ENCODE results near the gene ARHGAP44.

DNA sequence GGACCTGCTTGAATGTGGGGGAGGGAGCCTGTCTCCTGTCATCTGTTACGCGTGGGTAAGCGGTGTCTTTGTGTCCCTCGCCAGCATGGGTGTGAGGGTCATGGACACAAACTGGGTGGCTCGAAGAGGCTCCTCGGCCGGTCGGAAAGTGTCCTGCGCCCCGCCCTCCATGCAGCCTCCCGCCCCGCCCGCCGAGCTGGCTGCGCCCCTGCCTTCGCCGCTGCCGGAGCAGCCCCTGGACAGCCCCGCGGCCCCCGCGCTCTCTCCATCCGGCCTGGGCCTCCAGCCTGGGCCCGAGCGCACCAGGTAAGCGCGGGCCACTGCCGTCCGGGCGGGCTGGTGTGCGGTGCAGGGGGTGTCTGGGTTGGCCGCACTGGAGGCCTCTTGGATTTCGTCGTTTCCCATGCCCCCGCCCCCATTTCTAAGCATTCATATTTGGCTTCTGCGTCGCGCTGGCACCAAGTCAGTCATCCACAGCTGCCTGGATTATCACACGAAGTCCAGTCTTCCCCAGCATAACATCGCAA, 184.8 kb downstream of the ARHGAP44 start:
- TF ChIP-seq CTCF (IDR thresholded peaks at IDR 0.05) = no peak
- TF ChIP-seq POLR2A (IDR thresholded peaks at IDR 0.05) = no peak

Measured in thyroid gland (tissue), 4 donors.